ENCODE measurements around the gene MYO3A.

- TF ChIP-seq CTCF (IDR thresholded peaks at IDR 0.05; ENCODE audit: insufficient read depth, low read length, poor library complexity, severe bottlenecking), result no peak
- no peak for TF ChIP-seq EZH2phosphoT487 (conservative IDR thresholded peaks at IDR 0.05; ENCODE audit: low read length)
Observed at GRCh38 chr10:25972631-25973030, 38.6 kb downstream of the MYO3A start.

Data from SU-DHL-6 (cell line).